ENCODE measurements around the gene TEN1. TPM values are rescaled to one million over a fixed set of nuclear protein-coding genes. Genes with fewer than 3 reads are reported as not detected.

The TEN1 gene
- total and polyA plus RNA-seq, 4 donors: 20.6 to 33.5 (median 29.0) TPM

DNA sequence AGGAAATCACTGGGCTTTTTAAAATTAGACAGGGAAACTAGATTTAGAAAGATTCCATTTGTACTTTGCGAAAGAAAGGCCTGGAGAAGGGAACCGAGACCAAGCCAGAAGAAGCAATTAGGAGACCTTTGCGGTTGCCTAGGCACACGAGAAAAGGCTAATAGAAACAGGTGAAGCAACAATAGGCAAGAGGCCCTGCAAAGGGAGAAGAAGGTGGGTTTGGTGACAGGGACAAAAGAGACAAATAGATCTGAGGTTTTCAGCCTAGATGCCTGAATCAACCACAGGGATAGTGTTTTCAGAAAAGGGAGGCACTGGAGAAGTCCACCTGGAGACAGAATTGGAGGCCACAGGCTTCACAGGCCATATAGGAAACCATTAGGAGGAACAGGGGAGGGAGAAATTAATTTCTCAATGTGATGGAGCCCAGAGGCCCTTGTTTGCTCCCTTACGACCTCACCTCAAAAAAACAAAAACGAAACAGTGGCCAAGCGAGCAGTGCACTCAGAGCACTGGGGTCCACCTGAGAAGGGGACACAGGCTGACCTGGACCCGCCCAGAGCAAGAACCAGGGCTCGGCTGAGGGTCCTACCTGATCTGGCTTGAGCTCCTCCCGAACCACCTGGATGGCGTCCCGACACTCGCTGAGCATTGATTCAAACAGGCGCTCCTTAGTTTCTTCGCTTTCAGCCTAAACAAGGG lies 70.9 kb downstream of the TEN1 start:
- Histone ChIP-seq H3K9ac (ENCODE audit: insufficient read depth in 1 of 2, low read length in 2 of 2) (peak overlapping the region in 1 of 2 donors; percentile 1), H3K9me3 (ENCODE audit: control insufficient read depth in 4 of 4, insufficient read depth in 3 of 4, low read length in 3 of 4) (no peaks in the 10 kb centered on the region), H3K27ac (ENCODE audit: low read depth in 1 of 2, low read length in 1 of 2) (peak overlapping the region in 1 of 2 donors; percentile 89), H3K4me3 (no peak overlapping the region), H3K36me3 (ENCODE audit: control insufficient read depth in 4 of 4, insufficient read depth in 4 of 4, low read length in 4 of 4) (peaks cover 32 to 44% (median 34%) of the 10 kb centered on the region in 4 donors), H3K27me3 (ENCODE audit: control insufficient read depth in 3 of 3, insufficient read depth in 3 of 3, low read length in 2 of 3) (no peaks in the 10 kb centered on the region), H3K4me1 (ENCODE audit: control insufficient read depth in 5 of 5, insufficient read depth in 5 of 5, low read length in 5 of 5) (peaks cover 0 to 19% (median 0%) of the 10 kb centered on the region in 5 donors)
- no peak for ATAC-seq (ENCODE audit: insufficient read depth, low FRiP score)
- WGBS, 2 donors: 77 to 88% methylated on average over 15 of the region's 15 CpGs
- no peak for DNase-seq
- TF ChIP-seq, protein P1, sequence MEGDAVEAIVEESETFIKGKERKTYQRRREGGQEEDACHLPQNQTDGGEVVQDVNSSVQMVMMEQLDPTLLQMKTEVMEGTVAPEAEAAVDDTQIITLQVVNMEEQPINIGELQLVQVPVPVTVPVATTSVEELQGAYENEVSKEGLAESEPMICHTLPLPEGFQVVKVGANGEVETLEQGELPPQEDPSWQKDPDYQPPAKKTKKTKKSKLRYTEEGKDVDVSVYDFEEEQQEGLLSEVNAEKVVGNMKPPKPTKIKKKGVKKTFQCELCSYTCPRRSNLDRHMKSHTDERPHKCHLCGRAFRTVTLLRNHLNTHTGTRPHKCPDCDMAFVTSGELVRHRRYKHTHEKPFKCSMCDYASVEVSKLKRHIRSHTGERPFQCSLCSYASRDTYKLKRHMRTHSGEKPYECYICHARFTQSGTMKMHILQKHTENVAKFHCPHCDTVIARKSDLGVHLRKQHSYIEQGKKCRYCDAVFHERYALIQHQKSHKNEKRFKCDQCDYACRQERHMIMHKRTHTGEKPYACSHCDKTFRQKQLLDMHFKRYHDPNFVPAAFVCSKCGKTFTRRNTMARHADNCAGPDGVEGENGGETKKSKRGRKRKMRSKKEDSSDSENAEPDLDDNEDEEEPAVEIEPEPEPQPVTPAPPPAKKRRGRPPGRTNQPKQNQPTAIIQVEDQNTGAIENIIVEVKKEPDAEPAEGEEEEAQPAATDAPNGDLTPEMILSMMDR (IDR thresholded peaks at IDR 0.05; ENCODE audit: control extremely low read depth, extremely low read depth): no peak

Other genes starting within 250 kb of the TEN1 start
- gene GALK1, start 214.0 kb upstream of the TEN1 start, total RNA-seq: 10 to 100 TPM; 23.0 to 52.9 TPM
- gene GALK1, start 214.0 kb upstream of the TEN1 start, polyA plus RNA-seq: 10 to 100 TPM; 35.2 to 70.5 TPM
- gene UNK, start 194.4 kb upstream of the TEN1 start, total RNA-seq: 10 to 100 TPM; 32.8 to 72.4 TPM
- 10 to 100 TPM; 15.5 to 18.7 TPM for gene UNK, start 194.4 kb upstream of the TEN1 start, polyA plus RNA-seq
- 100 to 1,000 TPM in 1 of 2 donors, 10 to 100 TPM in 1; 56.6 to 110 TPM for gene UNC13D, start 134.8 kb upstream of the TEN1 start, total RNA-seq
- 10 to 100 TPM; 61.2 to 85.2 TPM for gene UNC13D, start 134.8 kb upstream of the TEN1 start, polyA plus RNA-seq
- 100 to 1,000 TPM in 1 of 2 donors, 10 to 100 TPM in 1; 67.2 to 127 TPM for gene WBP2, start 123.9 kb upstream of the TEN1 start, total RNA-seq
- gene WBP2, start 123.9 kb upstream of the TEN1 start, polyA plus RNA-seq: 100 to 1,000 TPM; 143 to 195 TPM
- gene TRIM47, start 100.7 kb upstream of the TEN1 start, total RNA-seq: 10 to 100 TPM; 23.5 to 78.3 TPM
- gene TRIM47, start 100.7 kb upstream of the TEN1 start, polyA plus RNA-seq: 10 to 100 TPM; 22.9 to 32.4 TPM
- 10 to 100 TPM; 12.7 to 32.9 TPM for gene TRIM65, start 82.3 kb upstream of the TEN1 start, total RNA-seq
- 10 to 100 TPM; 14.6 to 27.8 TPM for gene TRIM65, start 82.3 kb upstream of the TEN1 start, polyA plus RNA-seq
- gene MRPL38, start 74.4 kb upstream of the TEN1 start, total RNA-seq: 100 to 1,000 TPM in 1 of 2 donors, 10 to 100 TPM in 1; 47.8 to 105 TPM
- 10 to 100 TPM; 52.0 to 80.1 TPM for gene MRPL38, start 74.4 kb upstream of the TEN1 start, polyA plus RNA-seq
- gene FBF1, start 38.2 kb upstream of the TEN1 start, total RNA-seq: 10 to 100 TPM; 14.5 to 18.7 TPM
- gene FBF1, start 38.2 kb upstream of the TEN1 start, polyA plus RNA-seq: 10 to 100 TPM in 1 of 2 donors, 1 to 10 TPM in 1; 4.6 to 11.6 TPM
- gene ACOX1, start 74 bp upstream of the TEN1 start, total RNA-seq: 10 to 100 TPM; 69.4 to 80.1 TPM
- gene ACOX1, start 74 bp upstream of the TEN1 start, polyA plus RNA-seq: 10 to 100 TPM; 19.9 to 22.4 TPM
- gene CDK3, start 21.6 kb downstream of the TEN1 start, total RNA-seq: 1 to 10 TPM; 7.8 TPM
- gene CDK3, start 21.6 kb downstream of the TEN1 start, polyA plus RNA-seq: 10 to 100 TPM in 1 of 2 donors, 1 to 10 TPM in 1; 7.3 to 15.7 TPM
- 10 to 100 TPM; 34.1 to 38.4 TPM for gene EVPL, start 48.1 kb downstream of the TEN1 start, total RNA-seq
- 10 to 100 TPM; 10.9 to 36.0 TPM for gene EVPL, start 48.1 kb downstream of the TEN1 start, polyA plus RNA-seq
- gene SRP68, start 93.3 kb downstream of the TEN1 start, total RNA-seq: 10 to 100 TPM; 63.9 to 68.9 TPM
- 10 to 100 TPM; 30.8 to 50.0 TPM for gene SRP68, start 93.3 kb downstream of the TEN1 start, polyA plus RNA-seq
- under 1 TPM in 1 of 2 donors, not detected in 1; 0.40 TPM for gene GALR2, start 95.5 kb downstream of the TEN1 start, total RNA-seq
- under 1 TPM; 0.20 to 0.44 TPM for gene GALR2, start 95.5 kb downstream of the TEN1 start, polyA plus RNA-seq
- gene ZACN, start 99.9 kb downstream of the TEN1 start, total RNA-seq: under 1 TPM in 1 of 2 donors, not detected in 1; 0.25 TPM
- 1 to 10 TPM; 1.4 to 1.9 TPM for gene ZACN, start 99.9 kb downstream of the TEN1 start, polyA plus RNA-seq
- gene EXOC7, start 124.5 kb downstream of the TEN1 start, total RNA-seq: 100 to 1,000 TPM; 109 to 111 TPM
- gene EXOC7, start 124.5 kb downstream of the TEN1 start, polyA plus RNA-seq: 10 to 100 TPM; 49.9 to 52.3 TPM
- gene FOXJ1, start 162.0 kb downstream of the TEN1 start, total RNA-seq: 10 to 100 TPM; 66.1 to 95.0 TPM
- gene FOXJ1, start 162.0 kb downstream of the TEN1 start, polyA plus RNA-seq: 10 to 100 TPM; 32.5 to 34.5 TPM